Prostate gland (tissue), 2 donors: ENCODE data around the gene TNFSF12. TPM values are rescaled to one million over a fixed set of nuclear protein-coding genes. Genes with fewer than 3 reads are reported as not detected.
A peak's percentile ranks its signal among the peaks of the same experiment; 100 is the strongest.

Experiments
- DNase-seq: peaks from one replicate; pipeline ENCODE4 v3.0.0-alpha.2; 2019; ENCODE audit warnings: low spot score
- H3K27ac ChIP-seq, 2 donors: fragments of 200-600 bp; sonication (generic); 2 replicates each; pipeline ENCODE4 v1.5.1; 2017 to 2019
- H3K27me3 ChIP-seq: fragments of 200-600 bp; sonication (generic); replicated peaks from 2 replicates; pipeline ENCODE4 v1.5.1; 2019; ENCODE audit not compliant: insufficient read depth
- H3K36me3 ChIP-seq, 2 donors: fragments of 200-600 bp; sonication (generic); 1 replicate in 1 of 2; 2 replicates in 1 of 2; pipeline versions ENCODE4 v1.5.1 to v1.8.1; 2017 to 2019
- H3K4me1 ChIP-seq: fragments of 200-600 bp; sonication (generic); replicated peaks from 2 replicates; pipeline ENCODE4 v1.5.1; 2019
- H3K4me3 ChIP-seq, 2 donors: fragments of 200-600 bp; sonication (generic); 2 replicates each; pipeline ENCODE4 v1.5.1; 2017 to 2019
- H3K9me3 ChIP-seq: fragments of 200-600 bp; sonication (generic); 2 replicates; pipeline ENCODE4 v1.5.1; 2017
- CTCF ChIP-seq, 4 experiments: fragments of 200-600 bp in 2 of 4; fragments of 450-650 bp in 2 of 4; sonication (generic) in 2 of 4; IDR thresholded peaks; 1 replicate in 3 of 4; 2 replicates in 1 of 4; pipeline ENCODE4 v1.5.1; 2016 to 2019; ENCODE audit warnings: antibody characterized with exemption in 4 of 4, mild to moderate bottlenecking in 2 of 4, moderate library complexity in 2 of 4
- POLR2A ChIP-seq: fragments of 450-650 bp; IDR thresholded peaks from one replicate; pipeline ENCODE4 v1.6.1; 2016; ENCODE audit warnings: antibody characterized with exemption, mild to moderate bottlenecking
- POLR2AphosphoS5 ChIP-seq: sonication (generic); formaldehyde crosslinking; IDR thresholded peaks from one replicate; pipeline ENCODE4 v1.6.1; 2017; ENCODE audit warnings: antibody characterized with exemption
- WGBS: methylation state at CpG from one replicate; pipeline ENCODE4 v1.1.5; 2018; 5-methylcytosine and 5-hydroxymethylcytosine counted together
- intact Hi-C: fragments of 100-400 bp; cut with DNase I; formaldehyde crosslinking; loops from one replicate; pipeline ENCODE4 v1.14.2; 2022
- total RNA-seq, 2 donors: library from RNA; depleted of rRNA; stranded (reverse); fragments of >200 nt; gene quantifications; one replicate each; pipeline ENCODE4 v1.1.0, GENCODE V29; 2016

Gene TNFSF12
- total RNA-seq, 2 donors from 2014 or later = 29.9 to 47.9 TPM

DNA sequence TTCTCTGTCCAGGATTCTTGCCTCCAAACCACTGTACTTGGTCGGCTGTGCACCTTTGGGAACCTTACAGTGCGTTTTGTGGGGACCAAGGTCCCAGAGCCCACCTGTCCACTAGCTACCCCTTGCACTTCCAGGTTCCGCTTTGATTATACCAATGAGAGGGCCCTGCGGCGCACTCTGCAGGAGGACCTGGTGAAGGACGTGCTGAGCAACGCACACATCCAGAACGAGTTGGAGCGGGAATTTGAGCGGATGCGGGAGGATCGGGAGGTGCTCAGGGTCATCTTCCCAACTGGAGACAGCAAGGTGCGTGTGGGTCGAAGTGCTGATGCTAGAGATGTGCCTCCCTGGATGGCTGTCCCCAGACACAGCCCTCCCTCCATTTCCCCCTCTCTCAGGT, 45.9 kb upstream of the TNFSF12 start:
- intact Hi-C loops = no loop called here

DNA sequence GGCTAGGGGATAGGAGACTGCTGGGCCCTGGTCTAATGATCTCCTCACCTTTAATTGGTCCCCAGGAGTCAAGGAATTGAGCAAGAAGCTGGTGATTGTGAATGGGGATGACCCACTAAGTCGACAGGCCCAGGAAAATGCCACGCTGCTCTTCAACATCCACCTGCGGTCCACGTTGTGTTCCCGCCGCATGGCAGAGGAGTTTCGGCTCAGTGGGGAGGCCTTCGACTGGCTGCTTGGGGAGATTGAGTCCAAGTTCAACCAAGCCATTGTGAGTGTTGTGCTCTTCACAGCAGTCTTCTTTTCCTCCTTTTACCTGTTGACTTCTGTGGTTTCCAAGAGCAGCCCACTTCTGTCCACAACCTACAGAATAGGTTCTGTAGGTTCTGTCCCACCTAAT, 45.3 kb upstream of the TNFSF12 start:
- H3K27ac ChIP-seq = no peak overlapping the region
- no peaks in the 10 kb centered on the region for H3K27me3 ChIP-seq
- WGBS = 89% methylated on average over 8 of the region's 8 CpGs
- intact Hi-C loops = no loop called here
- H3K9me3 ChIP-seq = no peaks in the 10 kb centered on the region
- DNase-seq = no peak
- no peaks in the 10 kb centered on the region for H3K4me1 ChIP-seq
- no peak for TF ChIP-seq CTCF (IDR thresholded peaks at IDR 0.05)
- no peak for TF ChIP-seq POLR2AphosphoS5
- no peak for TF ChIP-seq POLR2A
- H3K4me3 ChIP-seq = no peak overlapping the region
- peaks cover 28 to 46% of the 10 kb centered on the region in 2 donors for H3K36me3 ChIP-seq

More for the DNA sequence above, 45.9 kb upstream of the TNFSF12 start:
- no peak overlapping the region for H3K27ac ChIP-seq
- no peaks in the 10 kb centered on the region for H3K27me3 ChIP-seq
- no peak for DNase-seq
- TF ChIP-seq POLR2A (no peak), POLR2AphosphoS5 (no peak), CTCF (IDR thresholded peaks at IDR 0.05) (peak in 1 of 4 experiments; percentile 12)
- peaks cover 28 to 41% of the 10 kb centered on the region in 2 donors for H3K36me3 ChIP-seq
- no peak overlapping the region for H3K4me3 ChIP-seq
- WGBS = 86% methylated on average over 14 of the region's 14 CpGs
- H3K9me3 ChIP-seq = no peaks in the 10 kb centered on the region
- H3K4me1 ChIP-seq = no peaks in the 10 kb centered on the region

DNA sequence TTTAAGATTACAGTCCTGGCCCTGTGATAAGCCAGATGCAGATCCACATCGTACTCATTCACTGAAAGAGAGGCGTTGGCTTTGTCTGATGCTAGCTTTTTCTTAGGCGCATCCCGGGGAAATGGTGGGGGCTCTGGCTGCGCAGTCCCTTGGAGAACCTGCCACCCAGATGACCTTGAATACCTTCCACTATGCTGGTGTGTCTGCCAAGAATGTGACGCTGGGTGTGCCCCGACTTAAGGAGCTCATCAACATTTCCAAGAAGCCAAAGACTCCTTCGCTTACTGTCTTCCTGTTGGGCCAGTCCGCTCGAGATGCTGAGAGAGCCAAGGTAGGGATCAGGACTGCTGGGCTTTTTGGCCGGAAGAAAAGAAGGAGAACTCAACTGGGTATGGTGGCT, 40.7 kb upstream of the TNFSF12 start:
- Histone ChIP-seq H3K9me3 (no peaks in the 10 kb centered on the region), H3K27me3 (no peaks in the 10 kb centered on the region), H3K27ac (no peak overlapping the region), H3K4me1 (no peaks in the 10 kb centered on the region), H3K36me3 (peaks cover 27 to 37% of the 10 kb centered on the region in 2 donors), H3K4me3 (no peak overlapping the region)
- TF ChIP-seq CTCF (IDR thresholded peaks at IDR 0.05) = no peak
- TF ChIP-seq POLR2A = no peak
- no peak for TF ChIP-seq POLR2AphosphoS5
- intact Hi-C loops = no loop called here
- DNase-seq = no peak
- WGBS = 86% methylated on average over 11 of the region's 11 CpGs

DNA sequence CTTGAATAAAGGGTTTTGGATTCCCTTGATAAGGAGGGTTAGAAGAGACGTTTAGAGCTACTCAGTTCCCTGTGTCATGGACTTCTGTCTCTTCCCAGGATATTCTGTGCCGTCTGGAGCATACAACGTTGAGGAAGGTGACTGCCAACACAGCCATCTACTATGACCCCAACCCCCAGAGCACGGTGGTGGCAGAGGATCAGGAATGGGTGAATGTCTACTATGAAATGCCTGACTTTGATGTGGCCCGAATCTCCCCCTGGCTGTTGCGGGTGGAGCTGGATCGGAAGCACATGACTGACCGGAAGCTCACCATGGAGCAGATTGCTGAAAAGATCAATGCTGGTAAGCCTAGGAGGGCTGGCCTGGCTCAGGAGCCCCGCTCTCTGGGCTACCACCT, 40.0 kb upstream of the TNFSF12 start:
- H3K4me3 ChIP-seq = no peak overlapping the region
- no peak for DNase-seq
- H3K4me1 ChIP-seq = no peaks in the 10 kb centered on the region
- 91% methylated on average over 9 of the region's 9 CpGs for WGBS
- H3K36me3 ChIP-seq = peaks cover 25 to 30% of the 10 kb centered on the region in 2 donors
- intact Hi-C loops = no loop called here
- no peak for TF ChIP-seq POLR2A
- no peak for TF ChIP-seq POLR2AphosphoS5
- TF ChIP-seq CTCF (IDR thresholded peaks at IDR 0.05) = no peak
- no peak overlapping the region for H3K27ac ChIP-seq
- H3K27me3 ChIP-seq = no peaks in the 10 kb centered on the region
- H3K9me3 ChIP-seq = no peaks in the 10 kb centered on the region

GRCh38 chr17:7509937-7510336, 38.9 kb upstream of the TNFSF12 start:
- Histone ChIP-seq H3K27ac (no peak overlapping the region), H3K4me3 (no peak overlapping the region), H3K9me3 (no peaks in the 10 kb centered on the region), H3K36me3 (peaks cover 24 to 30% of the 10 kb centered on the region in 2 donors), H3K4me1 (no peaks in the 10 kb centered on the region), H3K27me3 (no peaks in the 10 kb centered on the region)
- WGBS = 83% methylated on average over 5 of the region's 5 CpGs
- TF ChIP-seq POLR2AphosphoS5 (no peak), CTCF (IDR thresholded peaks at IDR 0.05) (no peak), POLR2A (no peak)
- no peak for DNase-seq
- intact Hi-C loops = no loop called here
